ENCODE data around the gene NPPA.

- TF ChIP-seq POLR2A (IDR thresholded peaks at IDR 0.05) = no peak
- TF ChIP-seq, protein P1, sequence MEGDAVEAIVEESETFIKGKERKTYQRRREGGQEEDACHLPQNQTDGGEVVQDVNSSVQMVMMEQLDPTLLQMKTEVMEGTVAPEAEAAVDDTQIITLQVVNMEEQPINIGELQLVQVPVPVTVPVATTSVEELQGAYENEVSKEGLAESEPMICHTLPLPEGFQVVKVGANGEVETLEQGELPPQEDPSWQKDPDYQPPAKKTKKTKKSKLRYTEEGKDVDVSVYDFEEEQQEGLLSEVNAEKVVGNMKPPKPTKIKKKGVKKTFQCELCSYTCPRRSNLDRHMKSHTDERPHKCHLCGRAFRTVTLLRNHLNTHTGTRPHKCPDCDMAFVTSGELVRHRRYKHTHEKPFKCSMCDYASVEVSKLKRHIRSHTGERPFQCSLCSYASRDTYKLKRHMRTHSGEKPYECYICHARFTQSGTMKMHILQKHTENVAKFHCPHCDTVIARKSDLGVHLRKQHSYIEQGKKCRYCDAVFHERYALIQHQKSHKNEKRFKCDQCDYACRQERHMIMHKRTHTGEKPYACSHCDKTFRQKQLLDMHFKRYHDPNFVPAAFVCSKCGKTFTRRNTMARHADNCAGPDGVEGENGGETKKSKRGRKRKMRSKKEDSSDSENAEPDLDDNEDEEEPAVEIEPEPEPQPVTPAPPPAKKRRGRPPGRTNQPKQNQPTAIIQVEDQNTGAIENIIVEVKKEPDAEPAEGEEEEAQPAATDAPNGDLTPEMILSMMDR (IDR thresholded peaks at IDR 0.05) = no peak
- no peak for TF ChIP-seq POLR2AphosphoS5 (IDR thresholded peaks at IDR 0.05)
These were observed 24.0 kb downstream of the NPPA start for GRCh38 chr1:11823366-11824137.

Data from stomach (tissue), 4 donors.